Naive thymus-derived CD4-positive, alpha-beta T cell (primary cell): Measurements from ENCODE around the gene KIF2A. TPM values are rescaled to one million over a fixed set of nuclear protein-coding genes. Genes with fewer than 3 reads are reported as not detected.

Experiments
- ATAC-seq: fragments of 150-1000 bp; cut with Tn5 transposase; 2 replicates; pipeline ENCODE4 v1.10.0; 2021; ENCODE audit warnings: mild to moderate bottlenecking, moderate library complexity
- CTCF ChIA-PET: fragments of 350-600 bp; sonication (Branson Sonifier 250); formaldehyde crosslinking; loops from one replicate; lab custom pipeline; 2021; ENCODE audit warnings: antibody characterized with exemption; lab: Charles Lee
- POLR2A ChIA-PET: fragments of 350-600 bp; sonication (Branson Sonifier 250); formaldehyde crosslinking; loops from one replicate; lab custom pipeline; 2021; ENCODE audit warnings: antibody characterized with exemption, inconsistent platforms; lab: Charles Lee
- DNase-seq, 9 donors: peaks; one replicate each; pipeline versions ENCODE4 v3.0.0 to v3.0.0-alpha.2; 2020 to 2022; ENCODE audit warnings: mixed read lengths in 1 of 9
- H3K27ac ChIP-seq: one replicate; pipeline ENCODE4 v1.7.0; 2013; ENCODE audit warnings: mild to moderate bottlenecking, low read depth, low read length, moderate library complexity
- H3K27me3 ChIP-seq, 2 donors: one replicate each; pipeline ENCODE4 v1.7.0; 2013; ENCODE audit warnings: low read length in 2 of 2, mild to moderate bottlenecking in 2 of 2, moderate library complexity in 2 of 2; ENCODE audit not compliant: control insufficient read depth in 2 of 2, insufficient read depth in 2 of 2
- H3K36me3 ChIP-seq, 3 experiments: 1 replicate in 2 of 3; 2 replicates in 1 of 3; pipeline ENCODE4 v1.7.0; 2013; ENCODE audit warnings: low read length in 3 of 3, mild to moderate bottlenecking in 3 of 3, moderate library complexity in 1 of 3; ENCODE audit not compliant: insufficient read depth in 3 of 3, control insufficient read depth in 2 of 3
- H3K4me1 ChIP-seq, 2 donors: one replicate each; pipeline ENCODE4 v1.7.0; 2013; ENCODE audit warnings: low read length in 2 of 2, mild to moderate bottlenecking in 2 of 2, moderate library complexity in 1 of 2; ENCODE audit not compliant: control insufficient read depth in 2 of 2, insufficient read depth in 2 of 2
- H3K4me3 ChIP-seq: 2 replicates; pipeline ENCODE4 v1.7.0; 2013; ENCODE audit warnings: mild to moderate bottlenecking, low read length
- H3K9me3 ChIP-seq, 3 experiments: 1 replicate in 2 of 3; 2 replicates in 1 of 3; pipeline ENCODE4 v1.7.0; 2013; ENCODE audit warnings: low read length in 3 of 3; ENCODE audit not compliant: control insufficient read depth in 2 of 3
- H3K27ac Mint-ChIP-seq, 9 donors: one replicate each; pipeline ENCODE4 v1.8.0; 2020 to 2022; ENCODE audit warnings: mixed read lengths in 9 of 9, mild to moderate bottlenecking in 8 of 9, moderate library complexity in 5 of 9, inconsistent platforms in 2 of 9
- H3K27me3 Mint-ChIP-seq, 5 donors: one replicate each; pipeline ENCODE4 v1.8.0; 2021 to 2022; ENCODE audit warnings: mixed read lengths in 5 of 5, mild to moderate bottlenecking in 1 of 5
- H3K36me3 Mint-ChIP-seq, 5 donors: one replicate each; pipeline ENCODE4 v1.8.0; 2020 to 2022; ENCODE audit warnings: mixed read lengths in 5 of 5, mild to moderate bottlenecking in 3 of 5, inconsistent platforms in 1 of 5
- H3K4me1 Mint-ChIP-seq, 7 donors: one replicate each; pipeline ENCODE4 v1.8.0; 2020 to 2022; ENCODE audit warnings: mixed read lengths in 7 of 7, mild to moderate bottlenecking in 3 of 7, inconsistent platforms in 1 of 7
- H3K4me3 Mint-ChIP-seq, 10 donors: one replicate each; pipeline ENCODE4 v1.8.0; 2020 to 2022; ENCODE audit warnings: mild to moderate bottlenecking in 10 of 10, mixed read lengths in 10 of 10, moderate library complexity in 6 of 10, inconsistent platforms in 2 of 10
- H3K9me3 Mint-ChIP-seq, 11 donors: one replicate each; pipeline ENCODE4 v1.8.0; 2020 to 2022; ENCODE audit warnings: mixed read lengths in 11 of 11, mild to moderate bottlenecking in 4 of 11, inconsistent platforms in 1 of 11, moderate library complexity in 1 of 11
- intact Hi-C, 2 donors: fragments of 100-400 bp; cut with micrococcal nuclease; formaldehyde crosslinking; loops; one replicate each; pipeline ENCODE4 v1.15.1; 2023
- polyA plus RNA-seq, 2 donors: library from polyadenylated mRNA; unstranded; fragments of 300-500 nt; fragmentation: Illumina TruSeq; gene quantifications; one replicate each; pipeline ENCODE4 v1.2.3, GENCODE V29; 2021
- total RNA-seq, 6 experiments: library from RNA in 5 of 6; stranded (reverse) in 5 of 6; gene quantifications; 1 replicate in 5 of 6; 2 replicates in 1 of 6; pipeline ENCODE4 v1.2.3 and lab custom pipeline; 2021 to 2026

The KIF2A gene
- total and polyA plus RNA-seq, 7 experiments from 2014 or later = 73.5 to 179 (median 142) TPM

GRCh38 chr5:62296998-62297397 is 9.0 kb upstream of the KIF2A start:
- Mint-ChIP-seq H3K9me3 (peaks cover 0 to 16% (median 0%) of the 10 kb centered on the region in 11 donors), H3K4me1 (peaks cover 24 to 70% (median 56%) of the 10 kb centered on the region in 7 donors), H3K27ac (peak overlapping the region in 8 of 9 donors; percentile 15 to 84 (median 74)), H3K4me3 (peak overlapping the region; percentile 30 to 81 (median 72)), H3K36me3 (peaks cover 0 to 42% (median 3%) of the 10 kb centered on the region in 5 donors), H3K27me3 (no peaks in the 10 kb centered on the region)
- no peak overlapping the region for H3K4me3 ChIP-seq
- no peaks in the 10 kb centered on the region for H3K36me3 ChIP-seq
- ChIA-PET CTCF (interaction anchor here (1.0 to 2.0 kb wide), 3 partner anchors 15 to 73 kb away, joined by 3 to 8 read pairs (median 3); no protein-coding TSS in a partner anchor), POLR2A (interaction anchor here (0.6 to 3.6 kb wide), 5 partner anchors 9 to 27 kb away, joined by 3 to 27 read pairs (median 5); partner anchors contain the start of gene KIF2A)
- DNase-seq = peak in 3 of 9 donors; percentile 18 to 21 (median 20)
- intact Hi-C loops = loop anchor here (1.0 to 2.0 kb wide), 2 partner anchors 8 to 40 kb away; no protein-coding TSS in a partner anchor
- no peaks in the 10 kb centered on the region for H3K9me3 ChIP-seq
- peaks cover 46% of the 10 kb centered on the region in 2 donors for H3K4me1 ChIP-seq
- no peak for ATAC-seq
- no peak overlapping the region for H3K27ac ChIP-seq
- no peaks in the 10 kb centered on the region for H3K27me3 ChIP-seq

GRCh38 chr5:62298118-62298517 is 7.9 kb upstream of the KIF2A start:
- no peak for ATAC-seq
- Histone ChIP-seq H3K4me1 (peaks cover 40 to 46% of the 10 kb centered on the region in 2 donors), H3K4me3 (no peak overlapping the region), H3K9me3 (no peaks in the 10 kb centered on the region), H3K27me3 (no peaks in the 10 kb centered on the region), H3K36me3 (no peaks in the 10 kb centered on the region), H3K27ac (no peak overlapping the region)
- CTCF ChIA-PET = interaction anchor here (0.8 to 2.0 kb wide), 6 partner anchors 8 to 105 kb away, joined by 3 to 8 read pairs (median 3); partner anchors contain the start of genes DIMT1 and KIF2A
- POLR2A ChIA-PET = interaction anchor here (0.8 to 3.6 kb wide), 6 partner anchors 8 to 46 kb away, joined by 3 to 27 read pairs (median 4); partner anchors contain the start of gene KIF2A
- peaks cover 0 to 35% (median 3%) of the 10 kb centered on the region in 5 donors for H3K36me3 Mint-ChIP-seq
- peak overlapping the region in 4 of 10 donors; percentile 25 to 78 (median 62) for H3K4me3 Mint-ChIP-seq
- DNase-seq = no peak
- intact Hi-C loops = no loop called here
- H3K4me1 Mint-ChIP-seq = peaks cover 24 to 62% (median 46%) of the 10 kb centered on the region in 7 donors
- H3K27me3 Mint-ChIP-seq = no peaks in the 10 kb centered on the region
- H3K27ac Mint-ChIP-seq = peak overlapping the region in 5 of 9 donors; percentile 12 to 68 (median 46)
- peaks cover 0 to 10% (median 0%) of the 10 kb centered on the region in 11 donors for H3K9me3 Mint-ChIP-seq

- Mint-ChIP-seq H3K4me1 (peaks cover 24 to 66% (median 46%) of the 10 kb centered on the region in 7 donors), H3K27ac (peak overlapping the region; percentile 78 to 95 (median 85)), H3K4me3 (peak overlapping the region; percentile 12 to 78 (median 64)), H3K9me3 (peaks cover 0 to 6% (median 0%) of the 10 kb centered on the region in 11 donors), H3K27me3 (no peaks in the 10 kb centered on the region), H3K36me3 (peaks cover 0 to 29% (median 0%) of the 10 kb centered on the region in 5 donors)
- no peak overlapping the region for H3K27ac ChIP-seq
- H3K27me3 ChIP-seq = no peaks in the 10 kb centered on the region
- peaks cover 39 to 46% of the 10 kb centered on the region in 2 donors for H3K4me1 ChIP-seq
- CTCF ChIA-PET = no interaction called here
- DNase-seq (peak in 2 of 9 donors; percentile 21 to 32), ATAC-seq (peak; percentile 35)
- H3K36me3 ChIP-seq = no peaks in the 10 kb centered on the region
- POLR2A ChIA-PET = interaction anchor here (0.7 to 1.5 kb wide), 3 partner anchors 39 to 76 kb away, joined by 3 to 5 read pairs (median 3); no protein-coding TSS in a partner anchor
- H3K9me3 ChIP-seq = no peaks in the 10 kb centered on the region
- peak overlapping the region; percentile 1 for H3K4me3 ChIP-seq
- intact Hi-C loops = loop anchor here in 1 of 2 donors (1.0 kb wide), 1 partner anchor 14 kb away; no protein-coding TSS in a partner anchor
These were observed 6.9 kb upstream of the KIF2A start for GRCh38 chr5:62299101-62299500.

- Mint-ChIP-seq H3K4me3 (peak overlapping the region; percentile 12 to 80 (median 65)), H3K4me1 (peaks cover 24 to 68% (median 46%) of the 10 kb centered on the region in 7 donors), H3K9me3 (peaks cover 0 to 3% (median 0%) of the 10 kb centered on the region in 11 donors), H3K27ac (peak overlapping the region; percentile 78 to 95 (median 85)), H3K36me3 (peaks cover 0 to 26% (median 0%) of the 10 kb centered on the region in 5 donors), H3K27me3 (no peaks in the 10 kb centered on the region)
- no peaks in the 10 kb centered on the region for H3K9me3 ChIP-seq
- ATAC-seq = peak; percentile 89
- H3K27me3 ChIP-seq = no peaks in the 10 kb centered on the region
- ChIA-PET POLR2A (interaction anchor here (0.7 to 1.5 kb wide), 4 partner anchors 39 to 104 kb away, joined by 3 to 5 read pairs (median 3); no protein-coding TSS in a partner anchor), CTCF (no interaction called here)
- H3K4me3 ChIP-seq = peak overlapping the region; percentile 1
- peak overlapping the region; percentile 26 for H3K27ac ChIP-seq
- peaks cover 39 to 46% of the 10 kb centered on the region in 2 donors for H3K4me1 ChIP-seq
- peak in 7 of 9 donors; percentile 62 to 83 (median 76) for DNase-seq
- intact Hi-C loops = loop anchor here in 1 of 2 donors (1.0 kb wide), 1 partner anchor 14 kb away; no protein-coding TSS in a partner anchor
- no peaks in the 10 kb centered on the region for H3K36me3 ChIP-seq
These were observed 6.4 kb upstream of the KIF2A start for GRCh38 chr5:62299600-62299999.

GRCh38 chr5:62305358-62305714 is 670 bp upstream of the KIF2A start:
- ATAC-seq = peak; percentile 9
- peak overlapping the region; percentile 81 for H3K27ac ChIP-seq
- H3K36me3 ChIP-seq = peaks cover 0 to 6% (median 5%) of the 10 kb centered on the region in 3 experiments
- no peaks in the 10 kb centered on the region for H3K27me3 Mint-ChIP-seq
- H3K4me1 ChIP-seq = peaks cover 31 to 38% of the 10 kb centered on the region in 2 donors
- no peaks in the 10 kb centered on the region for H3K9me3 ChIP-seq
- no peaks in the 10 kb centered on the region for H3K27me3 ChIP-seq
- intact Hi-C loops = loop anchor here (1.0 to 10.0 kb wide), 9 partner anchors 8 to 1358 kb away; partner anchors contain the start of genes ZSWIM6 (in 2 of the 2), ERCC8 (in 1 of the 2), LRRC70 (in 1 of the 2) and NDUFAF2 (in 1 of the 2)
- no peaks in the 10 kb centered on the region for H3K9me3 Mint-ChIP-seq
- H3K36me3 Mint-ChIP-seq = peaks cover 0 to 32% (median 12%) of the 10 kb centered on the region in 5 donors
- H3K27ac Mint-ChIP-seq = peak overlapping the region; percentile 92 to 99 (median 98)
- POLR2A ChIA-PET = interaction anchor here (0.8 to 2.5 kb wide), 10 partner anchors 9 to 98 kb away, joined by 3 to 27 read pairs (median 7); partner anchors contain the start of gene DIMT1
- no peak for DNase-seq
- peaks cover 26 to 60% (median 47%) of the 10 kb centered on the region in 7 donors for H3K4me1 Mint-ChIP-seq
- H3K4me3 ChIP-seq = peak overlapping the region; percentile 79
- peak overlapping the region; percentile 86 to 100 (median 90) for H3K4me3 Mint-ChIP-seq
- CTCF ChIA-PET = interaction anchor here (0.8 to 1.0 kb wide), 2 partner anchors 51 to 81 kb away, joined by 3 to 5 read pairs; no protein-coding TSS in a partner anchor

GRCh38 chr5:62306323-62306895 is 403 bp downstream of the KIF2A start:
- H3K9me3 Mint-ChIP-seq = no peaks in the 10 kb centered on the region
- peaks cover 0 to 6% (median 5%) of the 10 kb centered on the region in 3 experiments for H3K36me3 ChIP-seq
- H3K27ac Mint-ChIP-seq = peak overlapping the region; percentile 90 to 100 (median 95)
- peaks cover 36 to 44% of the 10 kb centered on the region in 2 donors for H3K4me1 ChIP-seq
- H3K27ac ChIP-seq = peak overlapping the region; percentile 81
- POLR2A ChIA-PET = interaction anchor here (0.8 to 2.5 kb wide), 12 partner anchors 9 to 97 kb away, joined by 3 to 27 read pairs (median 7); partner anchors contain the start of gene DIMT1
- no peaks in the 10 kb centered on the region for H3K27me3 ChIP-seq
- H3K4me1 Mint-ChIP-seq = peaks cover 33 to 65% (median 54%) of the 10 kb centered on the region in 7 donors
- H3K27me3 Mint-ChIP-seq = no peaks in the 10 kb centered on the region
- intact Hi-C loops = loop anchor here (1.0 to 10.0 kb wide), 13 partner anchors 14 to 1359 kb away; partner anchors contain the start of genes DIMT1 (in 2 of the 2), IPO11 (in 2 of the 2), ERCC8 (in 1 of the 2) and LRRC70 (in 1 of the 2)
- peak overlapping the region; percentile 93 to 100 (median 98) for H3K4me3 Mint-ChIP-seq
- DNase-seq (no peak), ATAC-seq (peak; percentile 19)
- H3K4me3 ChIP-seq = peak overlapping the region; percentile 79
- CTCF ChIA-PET = interaction anchor here (0.6 to 0.8 kb wide), 4 partner anchors 9 to 82 kb away, joined by 3 to 5 read pairs (median 4); no protein-coding TSS in a partner anchor
- H3K36me3 Mint-ChIP-seq = peaks cover 0 to 42% (median 16%) of the 10 kb centered on the region in 5 donors
- H3K9me3 ChIP-seq = no peaks in the 10 kb centered on the region
